ENCODE measurements around the gene BLOC1S1. TPM values are rescaled to one million over a fixed set of nuclear protein-coding genes. Genes with fewer than 3 reads are reported as not detected.

The BLOC1S1 gene
- total and polyA plus RNA-seq, 10 of the 15 experiments (the other 5 are each of a cell fraction or from before 2014, with no cell fraction given), result 126 to 285 (median 166) TPM

GRCh38 chr12:55715169-55715764 is 579 bp upstream of the BLOC1S1 start:
- SMC1A ChIA-PET (ENCODE audit: uncharacterized antibody, unreplicated experiment), result interaction anchor here (0.8 to 4.0 kb wide), 9 partner anchors 9 to 70 kb away, joined by 3 to 29 read pairs (median 5); partner anchors contain the start of gene CD63
- in situ Hi-C loops (cut with MboI), result no loop called here
- H3K9ac ChIP-seq (ENCODE audit: control insufficient read depth, insufficient read depth, low read length), result peak overlapping the region; percentile 92

GRCh38 chr12:55716582-55716957 is 724 bp downstream of the BLOC1S1 start:
- FAIRE-seq, result no peak
- CTCF ChIA-PET, result interaction anchor here (0.9 to 11.4 kb wide), 11 partner anchors 8 to 388 kb away, joined by 3 to 205 read pairs (median 9); partner anchors contain the start of genes CD63, PA2G4 and PYM1
- 1% methylated on average over 13 of the region's 13 CpGs for WGBS (ENCODE audit: insufficient coverage, insufficient replicate concordance, low lambda C conversion rate, missing lambda C conversion rate)

More at GRCh38 chr12:55715169-55715764, 579 bp upstream of the BLOC1S1 start:
- Histone ChIP-seq H3K36me3 (ENCODE audit: control insufficient read depth in 2 of 2, insufficient read depth in 2 of 2, low read length in 1 of 2) (peaks cover 0 to 2% of the 10 kb centered on the region in 2 experiments; a peak in 1 of 4 replicates), H3K27ac (ENCODE audit: control insufficient read depth, insufficient read depth) (peak overlapping the region; percentile 95), H2AFZ (ENCODE audit: control insufficient read depth, low read depth, low read length) (peak overlapping the region; percentile 99), H3K79me2 (ENCODE audit: control insufficient read depth, insufficient read depth, low read length) (peaks cover 13% of the 10 kb centered on the region), H3K4me2 (ENCODE audit: control insufficient read depth, insufficient read depth) (peak overlapping the region; percentile 100), H3K4me1 (ENCODE audit: control insufficient read depth, insufficient read depth, low read length) (peaks cover 20% of the 10 kb centered on the region), H3K27me3 (replicated peaks in 1 of 2; ENCODE audit: control insufficient read depth in 2 of 2, insufficient read depth in 2 of 2, low read length in 1 of 2) (no peaks in the 10 kb centered on the region), H3K4me3 (peak overlapping the region; percentile 81), H4K20me1 (ENCODE audit: control insufficient read depth, insufficient read depth) (no peaks in the 10 kb centered on the region), H3K9me3 (replicated peaks; ENCODE audit: control insufficient read depth, insufficient read depth, low read length) (no peaks in the 10 kb centered on the region)
- ChIA-PET POLR2A (interaction anchor here (1.0 to 3.5 kb wide), 5 partner anchors 13 to 115 kb away, joined by 3 to 39 read pairs (median 3); partner anchors contain the start of genes CD63 and DNAJC14), RAD21 (ENCODE audit: unreplicated experiment) (interaction anchor here (0.7 to 11.0 kb wide), 6 partner anchors 10 to 281 kb away, joined by 3 to 113 read pairs (median 7); partner anchors contain the start of gene CD63), CTCF (interaction anchor here (0.8 to 11.4 kb wide), 13 partner anchors 8 to 1316 kb away, joined by 3 to 205 read pairs (median 4); partner anchors contain the start of genes CD63 and ITGA7)
- TF ChIP-seq EP300 (IDR thresholded peaks at IDR 0.05; ENCODE audit: borderline replicate concordance in 1 of 2, control insufficient read depth in 1 of 2, low read depth in 2 of 2, low read length in 2 of 2) (no peak), RELA (IDR thresholded peaks at IDR 0.05; ENCODE audit: borderline replicate concordance, partially characterized antibody) (no peak), ATF7 (IDR thresholded peaks at IDR 0.05; ENCODE audit: low read depth) (no peak), MEF2A (IDR thresholded peaks at IDR 0.05; ENCODE audit: insufficient read depth, low read depth, low read length) (no peak), NBN (IDR thresholded peaks at IDR 0.05) (no peak), NFYB (IDR thresholded peaks at IDR 0.05; ENCODE audit: insufficient read depth, low read depth, low read length) (no peak)
- no peak for ATAC-seq
- intact Hi-C loops (cut with micrococcal nuclease; ENCODE audit: unreplicated experiment), result no loop called here
- no peak for FAIRE-seq
- DNase-seq (ENCODE audit: low read depth, low spot score), result no peak
- TSS peak; percentile 79 for BruUV-seq (replicated peaks)
- WGBS (ENCODE audit: insufficient coverage, insufficient replicate concordance, low lambda C conversion rate, missing lambda C conversion rate), result 62% methylated on average over 7 of the region's 7 CpGs

More at GRCh38 chr12:55716582-55716957, 724 bp downstream of the BLOC1S1 start:
- in situ Hi-C loops (cut with MboI) (no loop called here), intact Hi-C loops (cut with micrococcal nuclease; ENCODE audit: unreplicated experiment) (loop anchor here (2.0 kb wide), 1 partner anchor 20 kb away; no protein-coding TSS in a partner anchor)
- POLR2A ChIA-PET, result interaction anchor here (1.1 to 3.5 kb wide), 7 partner anchors 12 to 113 kb away, joined by 3 to 39 read pairs (median 4); partner anchors contain the start of genes CD63, DNAJC14 and GDF11
- Histone ChIP-seq H3K27me3 (replicated peaks in 1 of 2; ENCODE audit: control insufficient read depth in 2 of 2, insufficient read depth in 2 of 2, low read length in 1 of 2) (no peaks in the 10 kb centered on the region), H3K79me2 (ENCODE audit: control insufficient read depth, insufficient read depth, low read length) (peaks cover 13% of the 10 kb centered on the region), H3K4me3 (peak overlapping the region; percentile 81), H3K4me1 (ENCODE audit: control insufficient read depth, insufficient read depth, low read length) (peaks cover 20% of the 10 kb centered on the region), H3K9me3 (replicated peaks; ENCODE audit: control insufficient read depth, insufficient read depth, low read length) (no peaks in the 10 kb centered on the region), H2AFZ (ENCODE audit: control insufficient read depth, low read depth, low read length) (peak overlapping the region; percentile 87), H3K9ac (ENCODE audit: control insufficient read depth, insufficient read depth, low read length) (peak overlapping the region; percentile 92), H3K27ac (ENCODE audit: control insufficient read depth, insufficient read depth) (peak overlapping the region; percentile 95), H3K36me3 (ENCODE audit: control insufficient read depth in 2 of 2, insufficient read depth in 2 of 2, low read length in 1 of 2) (peaks cover 0 to 2% of the 10 kb centered on the region in 2 experiments; a peak in 1 of 4 replicates), H3K4me2 (ENCODE audit: control insufficient read depth, insufficient read depth) (peak overlapping the region; percentile 100), H4K20me1 (ENCODE audit: control insufficient read depth, insufficient read depth) (no peaks in the 10 kb centered on the region)
- RAD21 ChIA-PET (ENCODE audit: unreplicated experiment), result interaction anchor here (0.7 to 11.0 kb wide), 7 partner anchors 8 to 356 kb away, joined by 3 to 113 read pairs (median 5); partner anchors contain the start of genes CD63 and RAB5B
- ATAC-seq (no peak; the same call in 2 of the 3 replicates), DNase-seq (ENCODE audit: low read depth, low spot score) (no peak)
- TF ChIP-seq FOXK2 (IDR thresholded peaks at IDR 0.05) (0 out of 2 replicates have a peak, but pooled peaks have one; percentile 8), TAF1 (IDR thresholded peaks at IDR 0.05; ENCODE audit: borderline replicate concordance, low read depth, low read length) (peak; percentile 4; the same call in 1 of the 2 replicates), IKZF2 (IDR thresholded peaks at IDR 0.05) (0 out of 4 replicates have a peak, but pooled peaks of 1 of the 2 experiments have one; percentile 1), YY1 (IDR thresholded peaks at IDR 0.05; ENCODE audit: low read depth, low read length) (peak; percentile 48; the same call in 1 of the 2 replicates), EED (IDR thresholded peaks at IDR 0.05; ENCODE audit: low read depth) (no peak), TBL1XR1 (IDR thresholded peaks at IDR 0.05; ENCODE audit: low read depth, low read length) (no peak), POU2F2 (IDR thresholded peaks at IDR 0.05; ENCODE audit: borderline replicate concordance, low read depth, low read length) (0 out of 3 replicates have a peak, but pooled peaks have one; percentile 16)
- BruUV-seq (replicated peaks), result TSS peak; percentile 64
- SMC1A ChIA-PET (ENCODE audit: uncharacterized antibody, unreplicated experiment), result interaction anchor here (0.9 to 4.0 kb wide), 9 partner anchors 9 to 217 kb away, joined by 3 to 29 read pairs (median 6); partner anchors contain the start of genes CD63, ORMDL2 and SARNP

Measured in GM12878 (cell line).